PC-9 (cell line): Measurements from ENCODE around the gene FBXO10.

Source experiments
- CTCF ChIP-seq: fragments of 200-600 bp; sonication (generic); conservative IDR thresholded peaks from 2 replicates; pipeline ENCODE4 v1.6.1; 2017; ENCODE audit warnings: mixed run types, antibody characterized with exemption, mild to moderate bottlenecking, moderate library complexity
- EZH2 ChIP-seq: fragments of 200-600 bp; sonication (generic); IDR thresholded peaks from 2 replicates; pipeline ENCODE4 v1.8.0; 2017; ENCODE audit warnings: antibody characterized with exemption, low read depth

DNA sequence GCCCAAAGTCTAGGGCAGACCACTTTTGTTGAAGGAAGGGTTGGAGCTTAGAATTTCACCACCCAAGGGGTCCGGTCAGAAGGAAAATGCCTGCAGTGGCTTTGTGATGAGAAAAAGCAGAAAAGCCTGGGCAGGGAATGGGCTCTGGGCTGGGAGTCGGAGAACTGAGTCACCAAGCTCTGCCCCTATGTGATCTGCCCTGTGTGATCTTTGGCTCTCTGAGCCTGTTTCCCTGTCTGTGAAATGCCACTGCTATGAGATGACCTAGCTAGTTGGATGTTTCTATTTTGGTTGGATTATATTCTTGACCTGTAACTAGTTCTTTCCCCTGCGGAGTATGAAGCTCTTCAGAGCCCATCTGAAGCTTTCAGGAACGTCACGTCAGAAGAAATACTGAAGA is 80.6 kb downstream of the FBXO10 start:
- no peak for TF ChIP-seq CTCF
- no peak for TF ChIP-seq EZH2
